Right cardiac atrium (tissue), 5 donors: ENCODE measurements around the gene MRC1. TPM values are rescaled to one million over a fixed set of nuclear protein-coding genes. Genes with fewer than 3 reads are reported as not detected.

Experiments
- ATAC-seq, 2 donors: fragments of 200-7000 bp; cut with Tn5 transposase; one replicate each; pipeline versions ENCODE4 v1.8.0 to v1.9.1; 2020; ENCODE audit warnings: moderate library complexity in 2 of 2, mild to moderate bottlenecking in 1 of 2
- DNase-seq, 3 donors: peaks; one replicate each; pipeline ENCODE4 v3.0.0-alpha.2; 2020
- H3K27ac ChIP-seq: one replicate; pipeline ENCODE4 v1.5.1; 2013; ENCODE audit warnings: mild to moderate bottlenecking, low read length, control low read depth, moderate library complexity
- H3K27me3 ChIP-seq: one replicate; pipeline ENCODE4 v1.6.1; 2013; ENCODE audit not compliant: control insufficient read depth, insufficient read depth
- H3K4me1 ChIP-seq: one replicate; pipeline ENCODE4 v1.6.1; 2013; ENCODE audit warnings: low read length; ENCODE audit not compliant: control insufficient read depth, insufficient read depth
- H3K4me3 ChIP-seq: one replicate; pipeline ENCODE4 v1.5.1; 2013; ENCODE audit warnings: low read length, control low read depth
- H3K9me3 ChIP-seq: one replicate; pipeline ENCODE4 v1.6.1; 2013; ENCODE audit warnings: low read length; ENCODE audit not compliant: control insufficient read depth
- WGBS: extraction: QIAGEN DNeasy Blood & Tissue Kit; methylation state at CpG from one replicate; pipeline ENCODE4 v1.1.7; 2013; 5-methylcytosine and 5-hydroxymethylcytosine counted together
- intact Hi-C, 4 donors: fragments of 100-400 bp; cut with DNase I; formaldehyde crosslinking; loops; one replicate each; pipeline versions ENCODE4 v1.11.0 to v1.14.0; 2022 to 2023
- polyA plus RNA-seq: library from polyadenylated mRNA; stranded (reverse); fragments of 200-250 nt; gene quantifications from one replicate; pipeline ENCODE4 v1.2.3, GENCODE V29; 2013
- total RNA-seq, 4 donors: library from RNA; stranded (reverse); fragmentation: NEBNext Ultra II Directional; extraction: Animal tissue kit (Norgen Biotek cat#: 25700); gene quantifications; one replicate each; pipeline ENCODE4 v1.2.1, GENCODE V29; 2021
- donor health status: healthy with polysubstance abuse.
- donor health status: DM: no; HTN: yes; CAD: no.
- donor health status: DM: no; HTN: no; CAD: no.
- donor health status: DM: no; HTN: yes; CAD: no; lungs with severe emphysema.
- donor health status: DM: yes; HTN: yes; CAD: no.

MRC1 gene
- total and polyA plus RNA-seq, 5 donors = 4.4 to 51.8 (median 38.3) TPM

- Histone ChIP-seq H3K27ac (no peak overlapping the region), H3K4me1 (no peaks in the 10 kb centered on the region), H3K9me3 (no peaks in the 10 kb centered on the region), H3K27me3 (no peaks in the 10 kb centered on the region), H3K4me3 (no peak overlapping the region)
- intact Hi-C loops = no loop called here
- ATAC-seq (no peak), DNase-seq (no peak)
- 82% methylated on average over 6 of the region's 6 CpGs for WGBS
Observed at GRCh38 chr10:17871036-17871435, 61.9 kb downstream of the MRC1 start.

GRCh38 chr10:17872191-17873091 is 63.3 kb downstream of the MRC1 start:
- intact Hi-C loops = no loop called here
- Histone ChIP-seq H3K9me3 (no peaks in the 10 kb centered on the region), H3K4me1 (no peaks in the 10 kb centered on the region), H3K4me3 (no peak overlapping the region), H3K27ac (no peak overlapping the region), H3K27me3 (no peaks in the 10 kb centered on the region)
- WGBS = 57% methylated on average over 8 of the region's 8 CpGs
- DNase-seq (no peak), ATAC-seq (no peak)

GRCh38 chr10:17873946-17874345 is 64.8 kb downstream of the MRC1 start:
- ATAC-seq = no peak
- Histone ChIP-seq H3K4me3 (no peak overlapping the region), H3K27ac (no peak overlapping the region), H3K27me3 (no peaks in the 10 kb centered on the region), H3K4me1 (no peaks in the 10 kb centered on the region), H3K9me3 (no peaks in the 10 kb centered on the region)
- WGBS = 60% methylated on average over 2 of the region's 2 CpGs
- intact Hi-C loops = no loop called here
- no peak for DNase-seq

- Histone ChIP-seq H3K27ac (no peak overlapping the region), H3K4me3 (no peak overlapping the region), H3K4me1 (no peaks in the 10 kb centered on the region), H3K27me3 (no peaks in the 10 kb centered on the region), H3K9me3 (no peaks in the 10 kb centered on the region)
- intact Hi-C loops = no loop called here
- DNase-seq (no peak), ATAC-seq (no peak)
Observed at GRCh38 chr10:17877121-17877520, 68.0 kb downstream of the MRC1 start.

- DNase-seq = no peak
- intact Hi-C loops = no loop called here
- Histone ChIP-seq H3K27me3 (no peaks in the 10 kb centered on the region), H3K27ac (no peak overlapping the region), H3K4me3 (no peak overlapping the region), H3K9me3 (no peaks in the 10 kb centered on the region), H3K4me1 (no peaks in the 10 kb centered on the region)
- no peak for ATAC-seq
- WGBS = 75% methylated on average over 5 of the region's 5 CpGs
Observed at GRCh38 chr10:17878896-17879295, 69.7 kb downstream of the MRC1 start.

- no peak overlapping the region for H3K4me3 ChIP-seq
- intact Hi-C loops = no loop called here
- H3K27me3 ChIP-seq = no peaks in the 10 kb centered on the region
- DNase-seq (no peak), ATAC-seq (no peak)
- no peaks in the 10 kb centered on the region for H3K4me1 ChIP-seq
- H3K27ac ChIP-seq = no peak overlapping the region
- no peaks in the 10 kb centered on the region for H3K9me3 ChIP-seq
- WGBS = 85% methylated on average over 3 of the region's 3 CpGs
Observed at GRCh38 chr10:17880601-17881000, 71.5 kb downstream of the MRC1 start.

GRCh38 chr10:17882557-17882956 is 73.4 kb downstream of the MRC1 start:
- no peaks in the 10 kb centered on the region for H3K27me3 ChIP-seq
- no peaks in the 10 kb centered on the region for H3K9me3 ChIP-seq
- peak overlapping the region; percentile 19 for H3K27ac ChIP-seq
- ATAC-seq (peak in 1 of 2 donors; percentile 64), DNase-seq (no peak)
- intact Hi-C loops = no loop called here
- H3K4me3 ChIP-seq = no peak overlapping the region
- 60% methylated on average over 1 of the region's 1 CpG for whole genome bisulfite sequencing
- H3K4me1 ChIP-seq = no peaks in the 10 kb centered on the region

GRCh38 chr10:17883621-17884020 is 74.5 kb downstream of the MRC1 start:
- WGBS = 66% methylated on average over 1 of the region's 1 CpG
- H3K9me3 ChIP-seq = no peaks in the 10 kb centered on the region
- no peak for ATAC-seq
- no peaks in the 10 kb centered on the region for H3K27me3 ChIP-seq
- DNase-seq = peak in 1 of 3 donors; percentile 11
- intact Hi-C loops = no loop called here
- H3K4me3 ChIP-seq = no peak overlapping the region
- H3K27ac ChIP-seq = no peak overlapping the region
- no peaks in the 10 kb centered on the region for H3K4me1 ChIP-seq

GRCh38 chr10:17888189-17888588 is 79.0 kb downstream of the MRC1 start:
- no peak for ATAC-seq
- no peak overlapping the region for H3K27ac ChIP-seq
- no peak overlapping the region for H3K4me3 ChIP-seq
- no peaks in the 10 kb centered on the region for H3K9me3 ChIP-seq
- intact Hi-C loops = no loop called here
- DNase-seq = no peak
- H3K27me3 ChIP-seq = no peaks in the 10 kb centered on the region
- H3K4me1 ChIP-seq = no peaks in the 10 kb centered on the region

GRCh38 chr10:17891435-17891834 is 82.3 kb downstream of the MRC1 start:
- no peaks in the 10 kb centered on the region for H3K27me3 ChIP-seq
- H3K4me1 ChIP-seq = no peaks in the 10 kb centered on the region
- no peaks in the 10 kb centered on the region for H3K9me3 ChIP-seq
- no peak overlapping the region for H3K27ac ChIP-seq
- ATAC-seq (no peak), DNase-seq (no peak)
- H3K4me3 ChIP-seq = no peak overlapping the region
- intact Hi-C loops = no loop called here
- 86% methylated on average over 9 of the region's 9 CpGs for WGBS

GRCh38 chr10:17904564-17904963 is 95.4 kb downstream of the MRC1 start:
- no peak for DNase-seq
- H3K4me3 ChIP-seq = no peak overlapping the region
- WGBS = 89% methylated on average over 2 of the region's 2 CpGs
- ATAC-seq = no peak
- intact Hi-C loops = no loop called here
- H3K4me1 ChIP-seq = no peaks in the 10 kb centered on the region
- no peaks in the 10 kb centered on the region for H3K27me3 ChIP-seq
- no peak overlapping the region for H3K27ac ChIP-seq
- no peaks in the 10 kb centered on the region for H3K9me3 ChIP-seq

- Histone ChIP-seq H3K9me3 (no peaks in the 10 kb centered on the region), H3K27ac (no peak overlapping the region), H3K4me1 (no peaks in the 10 kb centered on the region), H3K4me3 (no peak overlapping the region), H3K27me3 (no peaks in the 10 kb centered on the region)
- ATAC-seq (no peak), DNase-seq (no peak)
- WGBS = 79% methylated on average over 3 of the region's 3 CpGs
- intact Hi-C loops = no loop called here
Observed at GRCh38 chr10:17905491-17905890, 96.3 kb downstream of the MRC1 start.
